OCI-LY7 (cell line): ENCODE data around the gene PACS2. TPM values are rescaled to one million over a fixed set of nuclear protein-coding genes. Genes with fewer than 3 reads are reported as not detected.
A peak's percentile ranks its signal among the peaks of the same experiment; 100 is the strongest.

Experiments
- BruUV-seq: library from RNA; stranded (reverse); fragments of 400-500 nt; replicated peaks from 2 replicates; lab custom pipeline; 2021; lab: Mats Ljungman, UMichigan
- CTCF ChIA-PET: fragments of 300-600 bp; sonication (Branson Sonifier 250); formaldehyde crosslinking; loops from one replicate; lab custom pipeline; 2022; ENCODE audit warnings: antibody characterized with exemption; ENCODE audit not compliant: unreplicated experiment; lab: Charles Lee
- POLR2A ChIA-PET: fragments of 300-600 bp; sonication (Branson Sonifier 250); formaldehyde crosslinking; loops from one replicate; lab custom pipeline; 2022; ENCODE audit warnings: antibody characterized with exemption; lab: Charles Lee
- DNase-seq: peaks from one replicate; pipeline ENCODE4 v3.0.0-alpha.2; 2015; ENCODE audit warnings: low spot score
- H2AFZ ChIP-seq: fragments of 200-600 bp; sonication (generic), shearing (Covaris generic); 2 replicates; pipeline ENCODE4 v1.6.1; 2014; ENCODE audit warnings: mild to moderate bottlenecking, antibody characterized with exemption, low read length, moderate library complexity
- H3K27ac ChIP-seq: fragments of 200-600 bp; sonication (generic); 2 replicates; pipeline ENCODE4 v1.5.1; 2014; ENCODE audit warnings: mixed run types, low read depth, mild to moderate bottlenecking, moderate library complexity, low read length, inconsistent platforms; ENCODE audit not compliant: poor library complexity, severe bottlenecking
- H3K36me3 ChIP-seq: fragments of 200-600 bp; sonication (generic); 2 replicates; pipeline ENCODE4 v1.6.1; 2014; ENCODE audit warnings: mild to moderate bottlenecking, antibody characterized with exemption, low read length, moderate library complexity, mixed read lengths; ENCODE audit not compliant: insufficient read depth
- H3K4me1 ChIP-seq: fragments of 200-600 bp; sonication (generic); 2 replicates; pipeline ENCODE4 v1.5.1; 2014; ENCODE audit warnings: mild to moderate bottlenecking, low read length; ENCODE audit not compliant: insufficient read depth, poor library complexity, severe bottlenecking
- H3K4me2 ChIP-seq: fragments of 200-600 bp; sonication (generic); 2 replicates; pipeline ENCODE4 v1.6.1; 2014; ENCODE audit warnings: mild to moderate bottlenecking, low read length
- H3K4me3 ChIP-seq: fragments of 200-600 bp; sonication (generic); 2 replicates; pipeline ENCODE4 v1.5.1; 2014; ENCODE audit warnings: mild to moderate bottlenecking, low read depth, low read length; ENCODE audit not compliant: poor library complexity, severe bottlenecking
- H3K79me2 ChIP-seq: fragments of 200-600 bp; sonication (generic); 2 replicates; pipeline ENCODE4 v1.6.1; 2016; ENCODE audit warnings: low read depth, mild to moderate bottlenecking, low read length, moderate library complexity, mixed read lengths; ENCODE audit not compliant: insufficient read depth
- H3K9me2 ChIP-seq: fragments of 200-600 bp; sonication (generic); 2 replicates; pipeline ENCODE4 v1.6.1; 2016; ENCODE audit warnings: mild to moderate bottlenecking, low read length, mixed read lengths; ENCODE audit not compliant: insufficient read depth
- H3K9me3 ChIP-seq: fragments of 200-600 bp; sonication (generic); 2 replicates; pipeline ENCODE4 v1.6.1; 2014; ENCODE audit warnings: mild to moderate bottlenecking, mixed run types, low read length, mixed read lengths
- H4K20me1 ChIP-seq: fragments of 200-600 bp; sonication (generic); 2 replicates; pipeline ENCODE4 v1.6.1; 2014; ENCODE audit warnings: mild to moderate bottlenecking, antibody characterized with exemption, low read length, moderate library complexity, mixed read lengths; ENCODE audit not compliant: insufficient read depth
- EZH2phosphoT487 ChIP-seq: fragments of 200-600 bp; sonication (generic); IDR thresholded peaks from 2 replicates; pipeline ENCODE4 v1.6.1; 2018; ENCODE audit warnings: low read depth, borderline replicate concordance, mild to moderate bottlenecking, mixed run types, antibody characterized with exemption, low read length, moderate library complexity, mixed read lengths
- intact Hi-C: fragments of 100-400 bp; cut with micrococcal nuclease; formaldehyde crosslinking; loops from one replicate; pipeline ENCODE4 v1.10.0; 2022; ENCODE audit not compliant: unreplicated experiment
- total RNA-seq, 2 experiments: library from RNA; depleted of rRNA in 1 of 2; stranded (reverse); fragments of >200 nt in 1 of 2; shearing (Covaris generic) in 1 of 2; gene quantifications; 2 replicates each; pipeline ENCODE4 v1.2.3, GENCODE V29; 2014 to 2022
- TF ChIP-seq, protein P1 (sequence below): fragments of 200-600 bp; sonication (generic); conservative IDR thresholded peaks from 2 replicates; pipeline ENCODE4 v1.5.1; 2014; ENCODE audit warnings: mild to moderate bottlenecking, antibody characterized with exemption, low read length, moderate library complexity, mixed read lengths

Gene PACS2
- total RNA-seq, 2 experiments from 2014 or later: 45.4 to 46.9 TPM

DNA sequence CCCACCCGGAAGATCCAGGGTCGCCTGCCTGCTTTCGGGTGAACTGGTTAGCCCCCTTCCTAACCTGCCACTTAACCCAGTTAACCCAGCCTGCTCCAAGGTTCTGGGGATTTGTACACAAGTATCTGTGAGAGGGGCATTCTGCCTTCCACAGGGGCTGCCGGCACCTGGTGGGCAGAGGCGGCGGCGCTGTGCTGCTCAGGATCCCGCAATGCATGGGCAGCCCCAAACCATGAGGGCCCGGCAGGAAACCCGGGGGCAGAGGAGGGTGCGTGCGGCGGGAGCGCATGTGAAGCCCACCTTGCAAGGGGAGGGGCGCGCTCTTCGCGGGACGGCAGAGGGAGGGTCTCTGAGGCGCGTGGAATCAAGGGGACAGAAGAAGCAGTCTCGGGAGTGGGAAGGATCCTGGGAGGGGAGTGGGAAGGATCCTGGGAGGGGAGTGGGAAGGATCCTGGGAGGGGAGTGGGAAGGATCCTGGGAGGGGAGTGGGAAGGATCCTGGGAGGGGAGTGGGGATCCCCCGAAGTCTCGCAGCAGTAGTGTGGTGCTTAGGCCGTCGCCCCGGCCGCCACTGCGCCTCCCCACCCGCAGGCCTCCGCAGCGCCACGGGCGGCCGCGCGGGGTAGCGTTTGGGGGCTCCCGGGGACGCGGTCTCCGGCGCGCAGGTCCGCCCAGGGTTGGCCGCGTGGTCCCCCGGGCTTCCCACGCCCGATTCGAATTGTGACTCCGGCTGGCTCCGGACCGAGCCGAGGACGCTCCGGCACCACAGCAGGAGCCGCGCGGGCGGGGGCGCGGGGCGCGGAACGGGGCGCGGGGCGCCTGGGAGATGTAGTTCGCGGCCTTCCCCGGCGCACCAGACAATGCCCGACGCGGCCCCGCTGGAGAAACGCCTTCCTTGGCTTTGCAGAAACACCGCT, 100.2 kb downstream of the PACS2 start:
- Histone ChIP-seq H3K27ac (no peak overlapping the region), H3K4me2 (peak overlapping the region; percentile 43; the same call in 1 of the 2 replicates), H2AFZ (no peak overlapping the region), H3K4me3 (peak overlapping the region; percentile 20), H3K4me1 (peaks cover 10% of the 10 kb centered on the region), H3K79me2 (no peaks in the 10 kb centered on the region), H3K36me3 (no peaks in the 10 kb centered on the region), H4K20me1 (no peaks in the 10 kb centered on the region), H3K9me3 (no peaks in the 10 kb centered on the region), H3K9me2 (no peaks in the 10 kb centered on the region)
- no TSS peak for BruUV-seq
- ChIA-PET CTCF (no interaction called here), POLR2A (interaction anchor here (0.6 to 0.7 kb wide), 2 partner anchors 188 to 1598 kb away, joined by 3 read pairs; no protein-coding TSS in a partner anchor)
- intact Hi-C loops: no loop called here
- TF ChIP-seq, protein P1, sequence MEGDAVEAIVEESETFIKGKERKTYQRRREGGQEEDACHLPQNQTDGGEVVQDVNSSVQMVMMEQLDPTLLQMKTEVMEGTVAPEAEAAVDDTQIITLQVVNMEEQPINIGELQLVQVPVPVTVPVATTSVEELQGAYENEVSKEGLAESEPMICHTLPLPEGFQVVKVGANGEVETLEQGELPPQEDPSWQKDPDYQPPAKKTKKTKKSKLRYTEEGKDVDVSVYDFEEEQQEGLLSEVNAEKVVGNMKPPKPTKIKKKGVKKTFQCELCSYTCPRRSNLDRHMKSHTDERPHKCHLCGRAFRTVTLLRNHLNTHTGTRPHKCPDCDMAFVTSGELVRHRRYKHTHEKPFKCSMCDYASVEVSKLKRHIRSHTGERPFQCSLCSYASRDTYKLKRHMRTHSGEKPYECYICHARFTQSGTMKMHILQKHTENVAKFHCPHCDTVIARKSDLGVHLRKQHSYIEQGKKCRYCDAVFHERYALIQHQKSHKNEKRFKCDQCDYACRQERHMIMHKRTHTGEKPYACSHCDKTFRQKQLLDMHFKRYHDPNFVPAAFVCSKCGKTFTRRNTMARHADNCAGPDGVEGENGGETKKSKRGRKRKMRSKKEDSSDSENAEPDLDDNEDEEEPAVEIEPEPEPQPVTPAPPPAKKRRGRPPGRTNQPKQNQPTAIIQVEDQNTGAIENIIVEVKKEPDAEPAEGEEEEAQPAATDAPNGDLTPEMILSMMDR: peak; percentile 50
- no peak for TF ChIP-seq EZH2phosphoT487
- no peak for DNase-seq

DNA sequence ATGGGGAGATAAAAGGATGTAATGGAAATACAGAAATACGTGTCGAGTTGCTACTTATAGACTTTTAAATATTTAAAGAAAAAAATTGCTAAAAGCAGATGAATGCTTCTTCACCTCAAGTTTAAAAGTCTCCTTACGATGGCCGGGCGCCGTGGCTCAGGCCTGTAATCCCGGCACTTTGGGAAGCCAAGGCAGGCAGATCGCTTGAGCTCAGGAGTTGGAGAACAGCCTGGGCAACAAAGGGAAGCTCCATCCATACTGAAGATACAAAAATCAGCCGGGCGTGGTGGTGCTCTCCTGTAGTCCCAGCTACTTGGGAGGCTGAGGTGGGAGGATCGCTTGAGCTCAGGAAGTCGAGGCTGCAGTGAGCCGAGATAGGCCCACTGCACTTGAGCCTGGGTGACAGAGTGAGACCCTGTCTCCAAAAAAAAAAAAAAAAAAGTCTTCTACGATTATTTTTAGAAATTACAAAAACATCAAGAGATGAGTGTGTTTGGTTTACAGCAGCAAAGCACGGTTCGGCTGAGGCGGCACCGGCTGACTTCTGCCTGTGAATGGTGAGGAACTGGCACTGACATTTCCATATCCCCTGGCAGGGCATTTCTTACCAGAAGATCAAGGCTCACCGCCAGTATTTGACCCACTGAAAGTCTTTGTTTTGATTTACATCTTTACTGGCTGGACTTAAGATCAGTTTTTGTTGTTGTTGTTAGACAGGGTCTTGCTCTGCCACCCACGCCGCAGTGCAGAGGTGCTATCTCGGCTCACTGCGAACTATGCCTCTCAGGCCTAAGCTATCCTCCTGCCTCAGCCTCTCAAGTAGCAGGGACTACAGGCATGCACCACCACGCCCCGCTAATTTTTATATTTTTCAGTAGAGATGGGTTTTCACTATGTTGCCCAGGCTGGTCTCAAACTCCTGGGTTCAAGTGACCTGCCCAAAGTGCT, 101.2 kb downstream of the PACS2 start:
- H3K9me3 ChIP-seq: no peaks in the 10 kb centered on the region
- no peak overlapping the region for H3K27ac ChIP-seq
- H2AFZ ChIP-seq: no peak overlapping the region
- no peaks in the 10 kb centered on the region for H4K20me1 ChIP-seq
- no peaks in the 10 kb centered on the region for H3K36me3 ChIP-seq
- intact Hi-C loops: no loop called here
- no peak overlapping the region for H3K4me3 ChIP-seq
- no TSS peak for BruUV-seq
- peaks cover 10% of the 10 kb centered on the region for H3K4me1 ChIP-seq
- peaks cover 6% of the 10 kb centered on the region for H3K79me2 ChIP-seq
- peak overlapping the region; percentile 43; the same call in 1 of the 2 replicates for H3K4me2 ChIP-seq
- no peak for DNase-seq
- ChIA-PET POLR2A (no interaction called here), CTCF (no interaction called here)
- no peak for TF ChIP-seq EZH2phosphoT487
- TF ChIP-seq, protein P1: no peak
- no peaks in the 10 kb centered on the region for H3K9me2 ChIP-seq
